Sigmoid colon (tissue), 4 donors: Measurements from ENCODE around the gene DBX2.

Experiments used
- EP300 ChIP-seq, 4 donors: sonication (generic); formaldehyde crosslinking; IDR thresholded peaks; one replicate each; pipeline ENCODE4 v1.6.1; 2017; ENCODE audit warnings: antibody characterized with exemption in 4 of 4
- POLR2AphosphoS5 ChIP-seq, 4 donors: sonication (generic); formaldehyde crosslinking; IDR thresholded peaks; one replicate each; pipeline ENCODE4 v1.6.1; 2017; ENCODE audit warnings: antibody characterized with exemption in 4 of 4
- TF ChIP-seq, protein P1 (sequence below), 4 experiments: fragments of 450-650 bp in 3 of 4; fragments of 200-600 bp in 1 of 4; IDR thresholded peaks; one replicate each; pipeline ENCODE4 v1.5.1; 2016 to 2019; ENCODE audit warnings: antibody characterized with exemption in 4 of 4, mild to moderate bottlenecking in 3 of 4, moderate library complexity in 2 of 4

GRCh38 chr12:45088608-45089007 is 37.7 kb upstream of the DBX2 start:
- TF ChIP-seq, protein P1, sequence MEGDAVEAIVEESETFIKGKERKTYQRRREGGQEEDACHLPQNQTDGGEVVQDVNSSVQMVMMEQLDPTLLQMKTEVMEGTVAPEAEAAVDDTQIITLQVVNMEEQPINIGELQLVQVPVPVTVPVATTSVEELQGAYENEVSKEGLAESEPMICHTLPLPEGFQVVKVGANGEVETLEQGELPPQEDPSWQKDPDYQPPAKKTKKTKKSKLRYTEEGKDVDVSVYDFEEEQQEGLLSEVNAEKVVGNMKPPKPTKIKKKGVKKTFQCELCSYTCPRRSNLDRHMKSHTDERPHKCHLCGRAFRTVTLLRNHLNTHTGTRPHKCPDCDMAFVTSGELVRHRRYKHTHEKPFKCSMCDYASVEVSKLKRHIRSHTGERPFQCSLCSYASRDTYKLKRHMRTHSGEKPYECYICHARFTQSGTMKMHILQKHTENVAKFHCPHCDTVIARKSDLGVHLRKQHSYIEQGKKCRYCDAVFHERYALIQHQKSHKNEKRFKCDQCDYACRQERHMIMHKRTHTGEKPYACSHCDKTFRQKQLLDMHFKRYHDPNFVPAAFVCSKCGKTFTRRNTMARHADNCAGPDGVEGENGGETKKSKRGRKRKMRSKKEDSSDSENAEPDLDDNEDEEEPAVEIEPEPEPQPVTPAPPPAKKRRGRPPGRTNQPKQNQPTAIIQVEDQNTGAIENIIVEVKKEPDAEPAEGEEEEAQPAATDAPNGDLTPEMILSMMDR (IDR thresholded peaks at IDR 0.05) = no peak
- TF ChIP-seq POLR2AphosphoS5 (IDR thresholded peaks at IDR 0.05) = no peak
- no peak for TF ChIP-seq EP300 (IDR thresholded peaks at IDR 0.05)
